Naive thymus-derived CD4-positive, alpha-beta T cell (primary cell): Measurements from ENCODE around the gene CHST2. TPM values are rescaled to one million over a fixed set of nuclear protein-coding genes. Genes with fewer than 3 reads are reported as not detected.

Source experiments
- ATAC-seq: fragments of 150-1000 bp; cut with Tn5 transposase; 2 replicates; pipeline ENCODE4 v1.10.0; 2021; ENCODE audit warnings: mild to moderate bottlenecking, moderate library complexity
- CTCF ChIA-PET: fragments of 350-600 bp; sonication (Branson Sonifier 250); formaldehyde crosslinking; loops from one replicate; lab custom pipeline; 2021; ENCODE audit warnings: antibody characterized with exemption; lab: Charles Lee
- POLR2A ChIA-PET: fragments of 350-600 bp; sonication (Branson Sonifier 250); formaldehyde crosslinking; loops from one replicate; lab custom pipeline; 2021; ENCODE audit warnings: antibody characterized with exemption, inconsistent platforms; lab: Charles Lee
- DNase-seq, 9 donors: peaks; one replicate each; pipeline versions ENCODE4 v3.0.0 to v3.0.0-alpha.2; 2020 to 2022; ENCODE audit warnings: mixed read lengths in 1 of 9
- H3K27ac ChIP-seq: one replicate; pipeline ENCODE4 v1.7.0; 2013; ENCODE audit warnings: mild to moderate bottlenecking, low read depth, low read length, moderate library complexity
- H3K27me3 ChIP-seq, 2 donors: one replicate each; pipeline ENCODE4 v1.7.0; 2013; ENCODE audit warnings: low read length in 2 of 2, mild to moderate bottlenecking in 2 of 2, moderate library complexity in 2 of 2; ENCODE audit not compliant: control insufficient read depth in 2 of 2, insufficient read depth in 2 of 2
- H3K36me3 ChIP-seq, 3 experiments: 1 replicate in 2 of 3; 2 replicates in 1 of 3; pipeline ENCODE4 v1.7.0; 2013; ENCODE audit warnings: low read length in 3 of 3, mild to moderate bottlenecking in 3 of 3, moderate library complexity in 1 of 3; ENCODE audit not compliant: insufficient read depth in 3 of 3, control insufficient read depth in 2 of 3
- H3K4me1 ChIP-seq, 2 donors: one replicate each; pipeline ENCODE4 v1.7.0; 2013; ENCODE audit warnings: low read length in 2 of 2, mild to moderate bottlenecking in 2 of 2, moderate library complexity in 1 of 2; ENCODE audit not compliant: control insufficient read depth in 2 of 2, insufficient read depth in 2 of 2
- H3K4me3 ChIP-seq: 2 replicates; pipeline ENCODE4 v1.7.0; 2013; ENCODE audit warnings: mild to moderate bottlenecking, low read length
- H3K9me3 ChIP-seq, 3 experiments: 1 replicate in 2 of 3; 2 replicates in 1 of 3; pipeline ENCODE4 v1.7.0; 2013; ENCODE audit warnings: low read length in 3 of 3; ENCODE audit not compliant: control insufficient read depth in 2 of 3
- H3K27ac Mint-ChIP-seq, 9 donors: one replicate each; pipeline ENCODE4 v1.8.0; 2020 to 2022; ENCODE audit warnings: mixed read lengths in 9 of 9, mild to moderate bottlenecking in 8 of 9, moderate library complexity in 5 of 9, inconsistent platforms in 2 of 9
- H3K27me3 Mint-ChIP-seq, 5 donors: one replicate each; pipeline ENCODE4 v1.8.0; 2021 to 2022; ENCODE audit warnings: mixed read lengths in 5 of 5, mild to moderate bottlenecking in 1 of 5
- H3K36me3 Mint-ChIP-seq, 5 donors: one replicate each; pipeline ENCODE4 v1.8.0; 2020 to 2022; ENCODE audit warnings: mixed read lengths in 5 of 5, mild to moderate bottlenecking in 3 of 5, inconsistent platforms in 1 of 5
- H3K4me1 Mint-ChIP-seq, 7 donors: one replicate each; pipeline ENCODE4 v1.8.0; 2020 to 2022; ENCODE audit warnings: mixed read lengths in 7 of 7, mild to moderate bottlenecking in 3 of 7, inconsistent platforms in 1 of 7
- H3K4me3 Mint-ChIP-seq, 10 donors: one replicate each; pipeline ENCODE4 v1.8.0; 2020 to 2022; ENCODE audit warnings: mild to moderate bottlenecking in 10 of 10, mixed read lengths in 10 of 10, moderate library complexity in 6 of 10, inconsistent platforms in 2 of 10
- H3K9me3 Mint-ChIP-seq, 11 donors: one replicate each; pipeline ENCODE4 v1.8.0; 2020 to 2022; ENCODE audit warnings: mixed read lengths in 11 of 11, mild to moderate bottlenecking in 4 of 11, inconsistent platforms in 1 of 11, moderate library complexity in 1 of 11
- intact Hi-C, 2 donors: fragments of 100-400 bp; cut with micrococcal nuclease; formaldehyde crosslinking; loops; one replicate each; pipeline ENCODE4 v1.15.1; 2023
- polyA plus RNA-seq, 2 donors: library from polyadenylated mRNA; unstranded; fragments of 300-500 nt; fragmentation: Illumina TruSeq; gene quantifications; one replicate each; pipeline ENCODE4 v1.2.3, GENCODE V29; 2021
- total RNA-seq, 6 experiments: library from RNA in 5 of 6; stranded (reverse) in 5 of 6; gene quantifications; 1 replicate in 5 of 6; 2 replicates in 1 of 6; pipeline ENCODE4 v1.2.3 and lab custom pipeline; 2021 to 2026

Gene CHST2
- total and polyA plus RNA-seq, 7 experiments from 2014 or later = 3.4 to 12.3 (median 5.6) TPM

DNA sequence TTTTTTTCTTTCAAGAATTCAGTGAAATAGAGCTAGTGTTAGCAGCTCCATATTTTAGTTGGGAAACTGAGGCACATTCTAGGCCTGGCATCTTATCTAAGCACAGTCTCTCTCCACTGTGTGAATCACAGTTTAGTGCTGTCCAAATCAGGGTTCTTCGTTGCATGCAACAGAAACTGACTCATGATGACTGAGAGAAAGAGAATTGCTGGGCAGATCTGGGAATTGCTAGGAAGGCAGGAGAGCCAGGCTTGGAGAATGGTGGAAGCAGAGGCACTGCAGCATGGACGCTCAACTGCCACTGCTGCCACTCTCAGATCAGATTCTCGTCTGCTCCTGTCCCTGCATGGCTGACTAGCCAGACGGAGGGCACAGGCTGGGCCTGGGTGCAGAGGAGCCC lies 40.7 kb upstream of the CHST2 start:
- H3K4me1 Mint-ChIP-seq = peaks cover 0 to 6% (median 3%) of the 10 kb centered on the region in 7 donors
- H3K4me3 ChIP-seq = no peak overlapping the region
- no peaks in the 10 kb centered on the region for H3K4me1 ChIP-seq
- no peaks in the 10 kb centered on the region for H3K9me3 ChIP-seq
- CTCF ChIA-PET = no interaction called here
- H3K27ac ChIP-seq = no peak overlapping the region
- H3K9me3 Mint-ChIP-seq = no peaks in the 10 kb centered on the region
- no peaks in the 10 kb centered on the region for H3K27me3 Mint-ChIP-seq
- no peak overlapping the region for H3K4me3 Mint-ChIP-seq
- no peaks in the 10 kb centered on the region for H3K36me3 Mint-ChIP-seq
- H3K27me3 ChIP-seq = no peaks in the 10 kb centered on the region
- no peaks in the 10 kb centered on the region for H3K36me3 ChIP-seq
- no peak for ATAC-seq
- H3K27ac Mint-ChIP-seq = no peak overlapping the region
- no peak for DNase-seq
- intact Hi-C loops = no loop called here
- POLR2A ChIA-PET = no interaction called here

DNA sequence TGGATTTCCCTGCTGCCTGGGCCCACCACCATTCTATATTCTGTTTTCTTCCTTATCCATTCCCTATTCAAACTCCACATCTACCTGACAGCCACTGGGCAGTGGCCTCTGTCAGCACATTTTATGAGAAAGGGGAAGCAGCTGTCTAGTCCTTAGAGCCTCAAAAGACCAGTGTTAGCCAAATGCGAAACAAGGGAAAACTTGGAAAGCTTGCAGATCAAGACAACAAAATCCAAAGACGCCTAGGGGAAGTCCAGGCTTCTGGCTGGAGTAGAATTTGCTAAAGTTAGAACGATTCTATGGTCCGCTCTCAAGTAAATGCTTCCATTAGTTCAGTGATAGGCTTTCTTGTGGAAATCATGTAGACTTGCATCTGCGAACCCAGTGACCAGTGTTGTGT lies 39.4 kb upstream of the CHST2 start:
- Mint-ChIP-seq H3K27ac (peak overlapping the region in 1 of 9 donors; percentile 42), H3K4me3 (no peak overlapping the region), H3K27me3 (peaks cover 0 to 5% (median 0%) of the 10 kb centered on the region in 5 donors), H3K36me3 (peaks cover 0 to 5% (median 0%) of the 10 kb centered on the region in 5 donors), H3K4me1 (peaks cover 0 to 6% (median 4%) of the 10 kb centered on the region in 7 donors), H3K9me3 (no peaks in the 10 kb centered on the region)
- Histone ChIP-seq H3K4me1 (no peaks in the 10 kb centered on the region), H3K4me3 (no peak overlapping the region), H3K27me3 (no peaks in the 10 kb centered on the region), H3K36me3 (no peaks in the 10 kb centered on the region), H3K27ac (no peak overlapping the region), H3K9me3 (no peaks in the 10 kb centered on the region)
- ChIA-PET POLR2A (no interaction called here), CTCF (no interaction called here)
- DNase-seq (no peak), ATAC-seq (no peak)
- intact Hi-C loops = no loop called here

DNA sequence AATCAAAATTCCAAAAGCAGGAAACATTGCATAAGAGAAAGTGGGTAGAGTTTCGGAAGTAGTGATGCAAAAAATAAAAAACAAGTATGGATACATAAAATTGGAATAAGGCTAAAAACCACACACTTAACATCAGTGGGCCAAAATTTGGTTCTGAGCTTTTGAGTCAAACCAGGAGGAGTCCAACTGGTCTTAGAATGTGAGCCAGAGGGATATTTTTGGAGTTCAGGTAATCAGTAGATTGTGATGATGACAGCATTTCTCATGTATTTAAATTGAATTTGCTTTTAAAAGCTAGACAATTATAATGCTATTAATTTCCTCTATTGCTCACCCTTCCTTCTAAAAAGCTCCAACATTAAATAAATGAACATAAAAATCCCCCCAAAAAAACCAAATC lies 38.2 kb upstream of the CHST2 start:
- H3K27me3 Mint-ChIP-seq = peaks cover 0 to 5% (median 0%) of the 10 kb centered on the region in 5 donors
- Histone ChIP-seq H3K27ac (no peak overlapping the region), H3K4me1 (no peaks in the 10 kb centered on the region), H3K9me3 (no peaks in the 10 kb centered on the region), H3K4me3 (no peak overlapping the region), H3K27me3 (no peaks in the 10 kb centered on the region), H3K36me3 (no peaks in the 10 kb centered on the region)
- intact Hi-C loops = no loop called here
- H3K4me1 Mint-ChIP-seq = peaks cover 0 to 6% (median 4%) of the 10 kb centered on the region in 7 donors
- no peaks in the 10 kb centered on the region for H3K9me3 Mint-ChIP-seq
- peaks cover 0 to 5% (median 0%) of the 10 kb centered on the region in 5 donors for H3K36me3 Mint-ChIP-seq
- no peak overlapping the region for H3K4me3 Mint-ChIP-seq
- ATAC-seq (no peak), DNase-seq (no peak)
- POLR2A ChIA-PET = no interaction called here
- CTCF ChIA-PET = no interaction called here
- no peak overlapping the region for H3K27ac Mint-ChIP-seq

- Histone ChIP-seq H3K27ac (no peak overlapping the region), H3K27me3 (no peaks in the 10 kb centered on the region), H3K9me3 (no peaks in the 10 kb centered on the region), H3K4me1 (no peaks in the 10 kb centered on the region), H3K4me3 (no peak overlapping the region), H3K36me3 (no peaks in the 10 kb centered on the region)
- Mint-ChIP-seq H3K4me3 (peak overlapping the region in 1 of 10 donors; percentile 18), H3K36me3 (peaks cover 0 to 5% (median 0%) of the 10 kb centered on the region in 5 donors), H3K9me3 (no peaks in the 10 kb centered on the region), H3K4me1 (peaks cover 0 to 6% (median 4%) of the 10 kb centered on the region in 7 donors), H3K27me3 (peaks cover 0 to 5% (median 0%) of the 10 kb centered on the region in 5 donors), H3K27ac (peak overlapping the region in 1 of 9 donors; percentile 5)
- ChIA-PET POLR2A (no interaction called here), CTCF (no interaction called here)
- intact Hi-C loops = no loop called here
- peak; percentile 44 for ATAC-seq
- DNase-seq = no peak
These were observed 37.5 kb upstream of the CHST2 start for GRCh38 chr3:143081844-143082778.

- H3K36me3 ChIP-seq = no peaks in the 10 kb centered on the region
- Mint-ChIP-seq H3K27me3 (peaks cover 0 to 5% (median 0%) of the 10 kb centered on the region in 5 donors), H3K9me3 (peaks cover 0 to 4% (median 0%) of the 10 kb centered on the region in 11 donors), H3K4me3 (no peak overlapping the region), H3K4me1 (peaks cover 0 to 6% (median 4%) of the 10 kb centered on the region in 7 donors), H3K27ac (no peak overlapping the region), H3K36me3 (peaks cover 0 to 5% (median 0%) of the 10 kb centered on the region in 5 donors)
- H3K27ac ChIP-seq = no peak overlapping the region
- no peaks in the 10 kb centered on the region for H3K27me3 ChIP-seq
- DNase-seq (no peak), ATAC-seq (no peak)
- ChIA-PET POLR2A (no interaction called here), CTCF (no interaction called here)
- H3K9me3 ChIP-seq = no peaks in the 10 kb centered on the region
- H3K4me3 ChIP-seq = no peak overlapping the region
- no peaks in the 10 kb centered on the region for H3K4me1 ChIP-seq
- intact Hi-C loops = no loop called here
These were observed 35.8 kb upstream of the CHST2 start for GRCh38 chr3:143083781-143084180.

DNA sequence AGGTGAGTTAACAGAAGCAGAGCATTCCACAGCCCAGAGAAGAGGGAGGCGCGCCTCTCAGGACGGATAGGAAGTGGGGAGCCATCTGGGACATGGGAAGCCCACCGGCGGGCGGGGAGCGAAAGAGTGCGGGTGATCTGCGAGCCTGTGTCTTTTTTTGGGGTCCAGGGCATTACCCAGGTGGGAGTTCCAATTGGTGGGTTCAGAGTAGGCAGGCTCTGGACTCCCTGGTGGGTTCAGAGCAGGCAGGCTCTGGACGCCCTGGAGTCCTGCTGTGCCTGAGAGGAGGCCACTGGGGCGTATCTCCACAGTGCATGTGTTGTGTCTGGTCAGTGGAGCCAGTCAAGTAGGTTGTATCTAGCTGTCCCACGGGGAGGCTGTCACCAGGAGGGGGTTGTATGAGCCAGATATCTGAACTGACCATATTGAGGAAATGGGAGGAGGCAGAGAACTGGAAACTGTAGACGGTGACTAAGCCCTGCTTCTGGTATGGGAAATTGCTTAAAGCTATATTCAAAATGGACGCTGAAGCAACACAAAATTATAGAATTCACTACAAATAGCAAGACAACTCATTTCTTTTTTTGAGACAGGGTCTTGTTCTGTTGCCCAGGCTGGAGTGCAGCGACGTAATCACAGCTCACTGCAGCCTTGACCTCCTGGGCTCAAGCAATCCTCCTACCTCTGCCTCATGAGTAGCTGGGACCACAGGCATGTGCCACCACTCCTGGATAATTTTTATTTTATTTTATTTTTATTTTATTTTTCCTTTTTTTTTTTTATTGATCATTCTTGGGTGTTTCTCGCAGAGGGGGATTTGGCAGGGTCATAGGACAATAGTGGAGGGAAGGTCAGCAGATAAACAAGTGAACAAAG lies 34.5 kb upstream of the CHST2 start:
- H3K4me3 Mint-ChIP-seq = no peak overlapping the region
- H3K36me3 ChIP-seq = no peaks in the 10 kb centered on the region
- H3K9me3 ChIP-seq = no peaks in the 10 kb centered on the region
- no peak overlapping the region for H3K4me3 ChIP-seq
- peaks cover 0 to 5% (median 0%) of the 10 kb centered on the region in 5 donors for H3K36me3 Mint-ChIP-seq
- H3K27ac Mint-ChIP-seq = no peak overlapping the region
- DNase-seq = no peak
- ChIA-PET CTCF (no interaction called here), POLR2A (no interaction called here)
- H3K4me1 Mint-ChIP-seq = peaks cover 0 to 6% (median 5%) of the 10 kb centered on the region in 7 donors
- H3K27me3 ChIP-seq = no peaks in the 10 kb centered on the region
- no peaks in the 10 kb centered on the region for H3K4me1 ChIP-seq
- no peak overlapping the region for H3K27ac ChIP-seq
- peak; percentile 90 for ATAC-seq
- intact Hi-C loops = no loop called here
- peaks cover 0 to 4% (median 0%) of the 10 kb centered on the region in 11 donors for H3K9me3 Mint-ChIP-seq
- peaks cover 0 to 5% (median 0%) of the 10 kb centered on the region in 5 donors for H3K27me3 Mint-ChIP-seq
